ENCODE data around the gene DGKH. TPM values are rescaled to one million over a fixed set of nuclear protein-coding genes. Genes with fewer than 3 reads are reported as not detected.

The DGKH gene
- total RNA-seq, 1 experiment from 2014 or later, result 9.3 TPM

- Histone ChIP-seq H3K27me3 (ENCODE audit: insufficient read depth, low read depth) (no peaks in the 10 kb centered on the region), H2AFZ (peak overlapping the region; percentile 89), H3K4me1 (replicated peaks; ENCODE audit: insufficient read depth) (peaks cover 11% of the 10 kb centered on the region), H3K4me3 (peak overlapping the region; percentile 81), H3K4me2 (peak overlapping the region; percentile 81), H4K20me1 (ENCODE audit: insufficient read depth) (no peaks in the 10 kb centered on the region), H3K9me3 (ENCODE audit: insufficient read depth, low read depth) (no peaks in the 10 kb centered on the region), H3K79me2 (ENCODE audit: low read depth) (peaks cover under 1% of the 10 kb centered on the region), H3K36me3 (ENCODE audit: low read depth) (no peaks in the 10 kb centered on the region), H3K27ac (peak overlapping the region; percentile 48), H3K9me2 (ENCODE audit: insufficient read depth) (no peaks in the 10 kb centered on the region), H3F3A (ENCODE audit: insufficient read depth, low read depth) (0 out of 2 replicates have a peak, but pooled peaks cover 6% of the 10 kb centered on the region)
- POLR2A ChIA-PET (ENCODE audit: unreplicated experiment), result interaction anchor here (0.7 kb wide), 1 partner anchor 395 kb away, joined by 8 read pairs; no protein-coding TSS in a partner anchor
- DNase-seq, result peak in 1 of 2 experiments; percentile 34
- TF ChIP-seq EZH2 (IDR thresholded peaks at IDR 0.05; ENCODE audit: low read depth) (no peak), CTCF (conservative IDR thresholded peaks at IDR 0.05) (no peak)
- TSS peak; percentile 53 for BruUV-seq (replicated peaks)
- intact Hi-C loops (cut with micrococcal nuclease; ENCODE audit: unreplicated experiment), result loop anchor here (1.0 to 10.0 kb wide), 4 partner anchors 60 to 383 kb away; no protein-coding TSS in a partner anchor
- CTCF ChIA-PET, result no interaction called here
Measured at GRCh38 chr13:42047561-42048341, 697 bp upstream of the DGKH start.

- no TSS peak for BruUV-seq (replicated peaks)
- Histone ChIP-seq H3K27ac (0 out of 2 replicates have a peak overlapping the region, but pooled peaks have one; percentile 39), H3K27me3 (ENCODE audit: insufficient read depth, low read depth) (no peaks in the 10 kb centered on the region), H3K4me3 (peak overlapping the region; percentile 81), H3K4me1 (replicated peaks; ENCODE audit: insufficient read depth) (peaks cover 11% of the 10 kb centered on the region), H3F3A (ENCODE audit: insufficient read depth, low read depth) (0 out of 2 replicates have a peak, but pooled peaks cover 6% of the 10 kb centered on the region), H4K20me1 (ENCODE audit: insufficient read depth) (no peaks in the 10 kb centered on the region), H3K9me2 (ENCODE audit: insufficient read depth) (no peaks in the 10 kb centered on the region), H3K79me2 (ENCODE audit: low read depth) (no peaks in the 10 kb centered on the region; the same call in 1 of the 2 replicates), H2AFZ (peak overlapping the region; percentile 89), H3K36me3 (ENCODE audit: low read depth) (no peaks in the 10 kb centered on the region), H3K9me3 (ENCODE audit: insufficient read depth, low read depth) (no peaks in the 10 kb centered on the region), H3K4me2 (peak overlapping the region; percentile 90)
- CTCF ChIA-PET, result interaction anchor here (0.8 to 1.0 kb wide), 2 partner anchors 58 to 215 kb away, joined by 3 to 4 read pairs; no protein-coding TSS in a partner anchor
- DNase-seq, result peak; percentile 38 to 77
- intact Hi-C loops (cut with micrococcal nuclease; ENCODE audit: unreplicated experiment), result loop anchor here (5.0 to 10.0 kb wide), 3 partner anchors 58 to 384 kb away; no protein-coding TSS in a partner anchor
- TF ChIP-seq EZH2 (IDR thresholded peaks at IDR 0.05; ENCODE audit: low read depth), result no peak
- TF ChIP-seq CTCF (conservative IDR thresholded peaks at IDR 0.05), result no peak
- POLR2A ChIA-PET (ENCODE audit: unreplicated experiment), result no interaction called here
Measured at GRCh38 chr13:42048684-42049453, 421 bp downstream of the DGKH start.

- Histone ChIP-seq H4K20me1 (ENCODE audit: insufficient read depth) (no peaks in the 10 kb centered on the region), H3K27me3 (ENCODE audit: insufficient read depth, low read depth) (no peaks in the 10 kb centered on the region), H3K27ac (0 out of 2 replicates have a peak overlapping the region, but pooled peaks have one; percentile 9), H3K79me2 (ENCODE audit: low read depth) (no peaks in the 10 kb centered on the region; the same call in 1 of the 2 replicates), H3K36me3 (ENCODE audit: low read depth) (no peaks in the 10 kb centered on the region), H3K9me2 (ENCODE audit: insufficient read depth) (no peaks in the 10 kb centered on the region), H3K4me3 (peak overlapping the region; percentile 68), H2AFZ (peak overlapping the region; percentile 82), H3K9me3 (ENCODE audit: insufficient read depth, low read depth) (no peaks in the 10 kb centered on the region), H3K4me1 (replicated peaks; ENCODE audit: insufficient read depth) (peaks cover 11% of the 10 kb centered on the region), H3K4me2 (peak overlapping the region; percentile 90), H3F3A (ENCODE audit: insufficient read depth, low read depth) (0 out of 2 replicates have a peak, but pooled peaks cover 6% of the 10 kb centered on the region)
- POLR2A ChIA-PET (ENCODE audit: unreplicated experiment), result no interaction called here
- no TSS peak for BruUV-seq (replicated peaks)
- intact Hi-C loops (cut with micrococcal nuclease; ENCODE audit: unreplicated experiment), result loop anchor here (5.0 to 10.0 kb wide), 3 partner anchors 58 to 385 kb away; no protein-coding TSS in a partner anchor
- TF ChIP-seq EZH2 (IDR thresholded peaks at IDR 0.05; ENCODE audit: low read depth) (no peak), CTCF (conservative IDR thresholded peaks at IDR 0.05) (no peak)
- no peak for DNase-seq
- CTCF ChIA-PET, result interaction anchor here (0.8 to 1.0 kb wide), 2 partner anchors 57 to 216 kb away, joined by 3 to 4 read pairs; no protein-coding TSS in a partner anchor
Measured at GRCh38 chr13:42049454-42049813, 986 bp downstream of the DGKH start.

Data from PC-9 (cell line).